GM13977 (cell line): ENCODE data around the gene PMS1.
"Not testable (repeated sequence)": the region's sequence is repeated elsewhere in the genome, so short reads cannot be mapped to it uniquely, and the experiment has no call there.

Experiments
- DNase-seq: peaks from one replicate; pipeline ENCODE4 v3.0.0; 2012; ENCODE audit warnings: low spot score
- in situ Hi-C: fragments of 300-500 bp; cut with MboI; formaldehyde crosslinking; loops from one replicate; pipeline ENCODE4 v1.12.0; 2022; ENCODE audit warnings: low sequenced_read_pairs, low pct_unique_long_range_greater_than_20kb, mixed read lengths, inconsistent platforms; ENCODE audit not compliant: unreplicated experiment
- TF ChIP-seq, protein P1 (sequence below): IDR thresholded peaks from 2 replicates; pipeline ENCODE4 v1.5.1; 2012; ENCODE audit warnings: mild to moderate bottlenecking, control low read depth; ENCODE audit not compliant: insufficient read depth; ENCODE audit errors: extremely low read depth, missing control alignments

PMS1 gene

DNA sequence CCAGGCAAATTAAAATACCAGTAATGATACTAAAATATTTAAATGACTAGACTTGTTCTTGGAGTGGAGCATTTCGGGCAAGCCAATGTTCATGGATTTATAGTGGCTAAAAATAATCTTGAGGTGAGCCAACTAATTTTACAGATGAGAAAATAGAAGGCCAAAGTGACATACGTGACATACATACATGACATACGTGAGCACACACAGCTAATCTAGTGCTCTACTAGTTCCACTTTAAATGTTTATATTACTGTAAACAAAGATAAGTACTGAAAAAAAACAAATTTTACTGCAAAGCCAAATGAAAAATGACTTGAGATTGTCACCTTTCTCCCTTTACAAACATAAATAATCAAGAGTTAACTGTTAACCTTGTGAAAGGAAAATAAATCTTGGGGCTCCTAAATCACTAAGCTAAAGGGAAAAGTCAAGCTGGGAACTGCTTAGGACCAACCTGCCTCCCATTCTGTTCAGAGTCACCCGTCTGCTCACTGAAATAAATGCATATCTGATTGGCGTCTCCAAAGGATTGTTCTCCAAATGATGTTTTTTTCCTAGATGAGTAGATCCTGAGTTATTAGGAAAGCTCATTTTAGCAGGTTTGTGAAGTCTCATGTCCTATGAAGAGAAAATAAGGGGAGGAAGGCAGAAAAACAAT lies 96.7 kb downstream of the PMS1 start:
- in situ Hi-C loops: no loop called here
- DNase-seq: no peak
- TF ChIP-seq, protein P1, sequence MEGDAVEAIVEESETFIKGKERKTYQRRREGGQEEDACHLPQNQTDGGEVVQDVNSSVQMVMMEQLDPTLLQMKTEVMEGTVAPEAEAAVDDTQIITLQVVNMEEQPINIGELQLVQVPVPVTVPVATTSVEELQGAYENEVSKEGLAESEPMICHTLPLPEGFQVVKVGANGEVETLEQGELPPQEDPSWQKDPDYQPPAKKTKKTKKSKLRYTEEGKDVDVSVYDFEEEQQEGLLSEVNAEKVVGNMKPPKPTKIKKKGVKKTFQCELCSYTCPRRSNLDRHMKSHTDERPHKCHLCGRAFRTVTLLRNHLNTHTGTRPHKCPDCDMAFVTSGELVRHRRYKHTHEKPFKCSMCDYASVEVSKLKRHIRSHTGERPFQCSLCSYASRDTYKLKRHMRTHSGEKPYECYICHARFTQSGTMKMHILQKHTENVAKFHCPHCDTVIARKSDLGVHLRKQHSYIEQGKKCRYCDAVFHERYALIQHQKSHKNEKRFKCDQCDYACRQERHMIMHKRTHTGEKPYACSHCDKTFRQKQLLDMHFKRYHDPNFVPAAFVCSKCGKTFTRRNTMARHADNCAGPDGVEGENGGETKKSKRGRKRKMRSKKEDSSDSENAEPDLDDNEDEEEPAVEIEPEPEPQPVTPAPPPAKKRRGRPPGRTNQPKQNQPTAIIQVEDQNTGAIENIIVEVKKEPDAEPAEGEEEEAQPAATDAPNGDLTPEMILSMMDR: no peak

GRCh38 chr2:189885368-189885767 lies 101.1 kb downstream of the PMS1 start:
- in situ Hi-C loops: no loop called here
- TF ChIP-seq, protein P1: no peak
- DNase-seq: no peak

DNA sequence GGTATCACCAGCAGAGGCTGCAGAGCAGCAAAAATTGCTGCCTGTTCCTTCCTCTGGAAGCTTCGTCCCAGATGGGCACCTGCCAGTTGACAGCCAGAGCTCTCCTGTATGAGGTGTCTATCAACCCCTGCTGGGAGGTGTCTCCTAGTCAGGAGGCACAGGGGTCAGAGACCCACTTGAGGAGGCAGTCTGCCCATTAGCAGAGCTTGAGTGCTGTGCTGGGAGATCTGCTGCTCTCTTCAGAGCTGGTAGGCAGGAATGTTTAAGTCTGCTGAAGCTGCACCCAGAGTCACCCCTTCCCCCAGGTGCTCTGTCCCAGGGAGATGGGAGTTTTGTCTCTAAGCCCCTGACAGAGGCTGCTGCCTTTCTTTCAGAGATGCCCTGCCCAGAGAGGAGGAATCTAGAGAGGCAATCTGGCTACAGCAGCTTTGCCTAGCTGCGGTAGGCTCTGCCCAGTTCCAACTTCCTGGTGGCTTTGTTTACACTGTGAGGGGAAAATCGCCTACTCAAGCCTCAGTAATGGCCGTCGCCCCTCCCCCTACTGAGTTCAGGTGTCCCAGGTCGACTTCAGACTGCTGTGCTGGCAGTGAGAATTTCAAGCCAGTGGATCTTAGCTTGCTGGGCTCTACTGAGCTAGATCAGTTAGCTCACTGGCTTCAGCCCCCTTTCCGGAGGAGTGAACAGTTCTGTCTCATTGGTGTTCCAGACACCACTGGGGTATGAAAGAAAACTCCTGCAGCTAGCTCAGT lies 108.5 kb downstream of the PMS1 start:
- DNase-seq, in situ Hi-C loops: not testable (repeated sequence)

GRCh38 chr2:189896809-189897208 lies 112.6 kb downstream of the PMS1 start:
- in situ Hi-C loops: no loop called here
- no peak for DNase-seq
- TF ChIP-seq, protein P1: no peak

- TF ChIP-seq, protein P1: no peak
- in situ Hi-C loops: no loop called here
- no peak for DNase-seq
Measured at GRCh38 chr2:189899101-189899500, 114.9 kb downstream of the PMS1 start.

DNA sequence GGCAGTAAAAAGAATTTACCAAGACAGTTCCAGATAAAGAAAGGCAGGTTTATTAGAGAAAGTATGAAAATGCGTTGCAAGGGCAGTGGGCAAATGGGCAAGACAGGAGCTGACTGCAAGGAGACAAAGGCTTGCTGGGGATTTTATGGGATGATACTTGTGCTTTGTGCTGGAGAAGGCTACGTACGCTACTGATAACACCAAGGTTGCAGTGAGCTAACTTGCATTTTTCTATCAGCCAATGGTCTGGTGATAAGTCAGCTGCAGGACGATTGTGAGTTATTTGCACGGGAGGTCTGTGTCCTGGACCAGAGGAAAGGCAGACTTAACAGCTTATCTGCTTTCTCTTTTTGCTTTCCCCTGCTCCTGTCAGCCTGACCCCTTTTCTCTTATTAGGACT lies 116.5 kb downstream of the PMS1 start:
- TF ChIP-seq, protein P1: no peak
- in situ Hi-C loops: no loop called here
- no peak for DNase-seq

DNA sequence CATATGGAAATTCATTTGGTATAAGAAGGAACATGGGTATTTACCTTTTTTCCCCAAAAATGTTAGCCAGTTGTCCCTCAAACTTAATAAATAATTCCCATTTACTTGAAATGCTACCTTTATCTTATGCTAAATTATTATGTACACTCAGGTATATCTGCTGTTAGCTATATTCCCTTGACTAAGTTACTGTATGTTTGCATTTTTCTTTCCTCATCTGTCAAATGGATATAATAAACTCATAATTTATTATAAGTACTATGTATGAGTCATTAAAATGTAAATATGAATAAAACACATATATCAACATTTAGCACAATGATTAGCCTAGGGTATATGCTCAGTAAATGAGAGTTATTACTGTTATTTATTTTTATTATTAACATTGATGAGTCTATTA lies 117.4 kb downstream of the PMS1 start:
- TF ChIP-seq, protein P1: no peak
- no peak for DNase-seq
- in situ Hi-C loops: no loop called here
